Stimulated activated CD4-positive, alpha-beta T cell treated with anti-CD3 and anti-CD28 coated beads, Interleukin-4, amount 100 ng/mL, for 4 hours (primary cell): ENCODE measurements around the gene RHOG.

ENCODE experiments used
- DNase-seq, 2 experiments: peaks; one replicate each; pipeline ENCODE4 v3.0.0-alpha.2; 2020

Gene RHOG

GRCh38 chr11:3857628-3858027 lies 16.9 kb upstream of the RHOG start:
- no peak for DNase-seq

- DNase-seq = no peak
Measured at GRCh38 chr11:3856856-3857553, 16.2 kb upstream of the RHOG start.

- peak in 1 of 2 experiments; percentile 36 for DNase-seq
Measured at GRCh38 chr11:3855808-3856491, 15.2 kb upstream of the RHOG start.

- peak; percentile 97 for DNase-seq
Measured at GRCh38 chr11:3854977-3855807, 14.4 kb upstream of the RHOG start, which contains the start of gene STIM1. STIM1 (plus strand) TSS chr11:3855664; CDS start chr11:3856271, 607 bp downstream.

- no peak for DNase-seq
Measured at GRCh38 chr11:3854660-3854976, 13.9 kb upstream of the RHOG start.

- peak; percentile 51 to 63 for DNase-seq
Measured at GRCh38 chr11:3853899-3854659, 13.3 kb upstream of the RHOG start.

- no peak for DNase-seq
Measured at GRCh38 chr11:3853545-3853842, 12.7 kb upstream of the RHOG start.

- no peak for DNase-seq
Measured at GRCh38 chr11:3849297-3849874, 8.6 kb upstream of the RHOG start.

- DNase-seq = no peak
Measured at GRCh38 chr11:3845670-3846069, 4.9 kb upstream of the RHOG start.

- DNase-seq = no peak
Measured at GRCh38 chr11:3845246-3845645, 4.5 kb upstream of the RHOG start.

GRCh38 chr11:3843326-3843725 lies 2.6 kb upstream of the RHOG start:
- DNase-seq = no peak

GRCh38 chr11:3841426-3842350 lies 929 bp upstream of the RHOG start:
- DNase-seq = peak; percentile 91 to 98

- DNase-seq = peak; percentile 34 to 37
Measured at GRCh38 chr11:3840004-3840869, 522 bp downstream of the RHOG start.

GRCh38 chr11:3838504-3838903 lies 2.3 kb downstream of the RHOG start:
- no peak for DNase-seq

- no peak for DNase-seq
Measured at GRCh38 chr11:3837793-3838192, 3.0 kb downstream of the RHOG start.

- DNase-seq = peak; percentile 49 to 54
Measured at GRCh38 chr11:3836903-3837302, 3.9 kb downstream of the RHOG start.

GRCh38 chr11:3835751-3836150 lies 5.0 kb downstream of the RHOG start:
- DNase-seq = no peak

- no peak for DNase-seq
Measured at GRCh38 chr11:3834664-3835461, 5.9 kb downstream of the RHOG start.

- no peak for DNase-seq
Measured at GRCh38 chr11:3834349-3834663, 6.5 kb downstream of the RHOG start.

GRCh38 chr11:3833449-3833848 lies 7.3 kb downstream of the RHOG start:
- no peak for DNase-seq
